Lung (tissue), 12 donors: Measurements from ENCODE around the gene MLXIPL. TPM values are rescaled to one million over a fixed set of nuclear protein-coding genes. Genes with fewer than 3 reads are reported as not detected.
"Not testable (repeated sequence)": the region's sequence is repeated elsewhere in the genome, so short reads cannot be mapped to it uniquely, and the experiment has no call there.

ENCODE experiments used
- ATAC-seq: fragments of 200-7000 bp; cut with Tn5 transposase; one replicate; pipeline ENCODE4 v1.9.1; 2020; ENCODE audit warnings: moderate number of reproducible peaks; ENCODE audit not compliant: insufficient read depth, low FRiP score
- DNase-seq, 3 donors: peaks; one replicate each; pipeline ENCODE4 v3.0.0-alpha.2; 2013 to 2017
- H3K27ac ChIP-seq, 2 donors: one replicate each; pipeline ENCODE4 v1.5.1; 2013; ENCODE audit warnings: mild to moderate bottlenecking in 2 of 2, moderate library complexity in 2 of 2, control low read depth in 1 of 2, inconsistent platforms in 1 of 2, low read depth in 1 of 2, low read length in 1 of 2
- H3K27me3 ChIP-seq, 3 donors: one replicate each; pipeline ENCODE4 v1.5.1; 2013; ENCODE audit warnings: low read length in 2 of 3; ENCODE audit not compliant: control insufficient read depth in 3 of 3, insufficient read depth in 3 of 3
- H3K36me3 ChIP-seq, 4 donors: one replicate each; pipeline ENCODE4 v1.5.1; 2013; ENCODE audit warnings: low read length in 4 of 4, mild to moderate bottlenecking in 1 of 4, moderate library complexity in 1 of 4; ENCODE audit not compliant: control insufficient read depth in 4 of 4, insufficient read depth in 4 of 4
- H3K4me1 ChIP-seq, 5 donors: one replicate each; pipeline ENCODE4 v1.5.1; 2013; ENCODE audit warnings: low read length in 5 of 5, mild to moderate bottlenecking in 2 of 5, moderate library complexity in 1 of 5; ENCODE audit not compliant: control insufficient read depth in 5 of 5, insufficient read depth in 5 of 5
- H3K4me3 ChIP-seq: one replicate; pipeline ENCODE4 v1.5.1; 2013; ENCODE audit warnings: mild to moderate bottlenecking, control low read depth, moderate library complexity
- H3K9ac ChIP-seq, 2 donors: one replicate each; pipeline ENCODE4 v1.5.1; 2013; ENCODE audit warnings: low read length in 2 of 2, control low read depth in 1 of 2; ENCODE audit not compliant: insufficient read depth in 1 of 2
- H3K9me3 ChIP-seq, 4 donors: one replicate each; pipeline ENCODE4 v1.5.1; 2013; ENCODE audit warnings: low read length in 3 of 4, mild to moderate bottlenecking in 1 of 4, moderate library complexity in 1 of 4; ENCODE audit not compliant: control insufficient read depth in 4 of 4, insufficient read depth in 3 of 4
- CTCF ChIP-seq: IDR thresholded peaks from 2 replicates; pipeline ENCODE4 v1.5.1; 2012; ENCODE audit warnings: mild to moderate bottlenecking; ENCODE audit errors: control extremely low read depth, extremely low read depth
- WGBS, 2 donors: extraction: QIAGEN DNeasy Blood & Tissue Kit; methylation state at CpG; one replicate each; pipeline ENCODE4 v1.1.7; 2013; 5-methylcytosine and 5-hydroxymethylcytosine counted together
- polyA plus RNA-seq, 2 donors: library from polyadenylated mRNA; stranded (reverse); fragments of 200-250 nt; gene quantifications; one replicate each; pipeline ENCODE4 v1.2.1, GENCODE V29; 2013
- total RNA-seq, 2 donors: library from RNA; depleted of rRNA in 1 of 2; stranded (reverse); fragments of >200 nt in 1 of 2; gene quantifications; one replicate each; pipeline ENCODE4 v1.2.1, GENCODE V29; 2014 to 2021
- donor health status: control.
- donor health status: control.
- donor health status: Bipolar disorder and iron deficiency.
- donor health status: healthy.
- donor health status: DM: yes; HTN: yes; CAD: no.

The MLXIPL gene
- total and polyA plus RNA-seq, 4 donors = 1.3 to 16.1 (median 6.7) TPM

DNA sequence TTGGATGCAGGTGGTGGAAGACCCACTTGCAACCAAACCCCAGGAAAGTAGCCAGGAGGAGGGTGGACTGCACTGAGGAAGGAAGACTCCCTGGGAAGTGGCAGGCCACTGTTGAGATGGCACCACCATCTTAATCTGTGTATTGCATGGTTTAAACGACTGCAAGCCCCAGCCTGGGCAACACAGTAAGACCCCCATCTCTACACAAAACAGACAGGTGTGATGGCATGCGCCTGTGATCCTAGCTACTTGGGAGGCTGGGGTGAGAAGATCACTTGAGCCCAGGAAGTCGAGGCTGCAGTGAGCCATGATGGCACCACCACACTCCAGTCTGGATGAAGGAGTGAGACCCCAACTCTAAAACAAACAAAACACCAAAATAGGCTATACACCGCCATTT lies 57.2 kb downstream of the MLXIPL start:
- Histone ChIP-seq H3K36me3 (peaks cover 10 to 19% (median 13%) of the 10 kb centered on the region in 4 donors), H3K27ac (no peak overlapping the region), H3K27me3 (no peaks in the 10 kb centered on the region), H3K9ac (no peak overlapping the region), H3K4me1 (peaks cover 0 to 2% (median 0%) of the 10 kb centered on the region in 5 donors), H3K4me3 (no peak overlapping the region), H3K9me3 (no peaks in the 10 kb centered on the region)
- DNase-seq = no peak
- 91 to 96% methylated on average over 4 of the region's 4 CpGs for WGBS, 2 donors
- ATAC-seq = no peak
- TF ChIP-seq CTCF = no peak

- H3K27me3 ChIP-seq, H3K4me1 ChIP-seq, H3K4me3 ChIP-seq, H3K9ac ChIP-seq, DNase-seq, ATAC-seq, H3K9me3 ChIP-seq, H3K27ac ChIP-seq: not testable (repeated sequence)
- H3K36me3 ChIP-seq = peaks cover 10 to 16% (median 12%) of the 10 kb centered on the region in 4 donors
Observed at GRCh38 chr7:73566431-73566830, 57.9 kb downstream of the MLXIPL start.

DNA sequence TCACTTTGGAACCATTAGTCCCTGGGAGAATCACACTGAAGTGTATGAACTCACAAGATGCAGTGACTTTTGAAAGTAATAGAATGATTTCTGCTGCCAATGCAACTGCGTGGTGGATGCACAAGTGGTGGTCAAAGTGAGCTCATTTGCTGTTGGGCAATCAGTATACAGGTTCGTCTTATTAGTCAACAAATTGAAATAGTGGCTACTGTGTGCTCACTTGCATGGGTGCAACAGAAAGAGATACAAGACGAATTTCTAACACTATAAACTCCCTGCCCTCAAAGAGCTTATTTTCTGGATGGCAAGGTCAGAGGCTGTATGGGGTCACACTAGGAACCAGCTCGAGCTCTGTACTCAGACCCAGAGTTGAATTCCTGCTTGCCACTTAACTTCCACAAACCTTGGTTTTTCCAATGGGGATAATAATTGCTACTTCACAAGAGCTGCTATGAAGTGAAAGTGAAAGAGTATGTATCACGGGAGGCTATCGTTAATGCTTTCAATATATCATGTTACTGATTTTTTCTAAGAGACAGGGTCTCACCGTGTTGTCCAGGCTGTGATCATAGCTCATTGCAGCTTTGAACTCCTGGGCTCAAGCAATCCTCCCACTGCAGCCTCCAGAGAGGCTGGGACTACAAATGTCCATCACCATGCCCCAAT lies 58.5 kb downstream of the MLXIPL start:
- Histone ChIP-seq H3K27me3 (no peaks in the 10 kb centered on the region), H3K36me3 (peaks cover 6 to 13% (median 8%) of the 10 kb centered on the region in 4 donors), H3K27ac (peak overlapping the region in 1 of 2 donors; percentile 10), H3K4me1 (peaks cover 0 to 2% (median 0%) of the 10 kb centered on the region in 5 donors), H3K4me3 (no peak overlapping the region), H3K9ac (no peak overlapping the region), H3K9me3 (no peaks in the 10 kb centered on the region)
- WGBS, 2 donors = 40 to 44% methylated on average over 7 of the region's 7 CpGs
- no peak for TF ChIP-seq CTCF
- ATAC-seq = no peak
- no peak for DNase-seq

- no peaks in the 10 kb centered on the region for H3K36me3 ChIP-seq
- H3K9me3 ChIP-seq = no peaks in the 10 kb centered on the region
- no peak for TF ChIP-seq CTCF
- WGBS, 2 donors = 67 to 70% methylated on average over 10 to 11 of the region's 11 CpGs
- peaks cover 0 to 9% (median 7%) of the 10 kb centered on the region in 5 donors for H3K4me1 ChIP-seq
- ATAC-seq (no peak), DNase-seq (no peak)
- no peak overlapping the region for H3K9ac ChIP-seq
- no peak overlapping the region for H3K4me3 ChIP-seq
- H3K27ac ChIP-seq = no peak overlapping the region
- no peaks in the 10 kb centered on the region for H3K27me3 ChIP-seq
Observed at GRCh38 chr7:73560109-73560835, 64.0 kb downstream of the MLXIPL start.
